HepG2 (cell line): ENCODE data around the gene RAG2.

Experiments
- ARHGAP35 ChIP-seq: sonication (generic); formaldehyde crosslinking; IDR thresholded peaks from 2 replicates; pipeline ENCODE4 v1.9.0; 2022; ENCODE audit warnings: mild to moderate bottlenecking, inconsistent platforms, moderate library complexity, missing genetic modification reagents, borderline replicate concordance
- ERF ChIP-seq: IDR thresholded peaks from 2 replicates; pipeline ENCODE4 v1.6.1; 2018; ENCODE audit warnings: missing biosample characterization, missing genetic modification reagents
- HES4 ChIP-seq: sonication (generic); formaldehyde crosslinking; IDR thresholded peaks from 2 replicates; pipeline ENCODE4 v1.9.0; 2021; ENCODE audit warnings: mild to moderate bottlenecking, missing genetic modification reagents, borderline replicate concordance
- HMGXB4 ChIP-seq, 2 experiments: sonication (generic) in 1 of 2; formaldehyde crosslinking in 1 of 2; IDR thresholded peaks; 2 replicates each; pipeline versions ENCODE4 v1.4.0 to v1.6.1; 2018 to 2020; ENCODE audit warnings: missing genetic modification reagents in 2 of 2, borderline replicate concordance in 1 of 2, low read depth in 1 of 2, mild to moderate bottlenecking in 1 of 2, missing biosample characterization in 1 of 2
- KDM3A ChIP-seq: IDR thresholded peaks from 2 replicates; pipeline ENCODE4 v1.6.1; 2018; ENCODE audit warnings: low read depth, missing compliant biosample characterization
- NFATC3 ChIP-seq: sonication (generic); formaldehyde crosslinking; IDR thresholded peaks from 2 replicates; pipeline ENCODE4 v1.5.1; 2020; ENCODE audit warnings: mild to moderate bottlenecking, missing genetic modification reagents
- PAWR ChIP-seq: sonication (generic); formaldehyde crosslinking; IDR thresholded peaks from 2 replicates; pipeline ENCODE4 v1.4.0; 2020; ENCODE audit warnings: missing genetic modification reagents, mild to moderate bottlenecking, borderline replicate concordance
- REST ChIP-seq, 2 experiments: IDR thresholded peaks; 2 replicates each; pipeline ENCODE4 v1.6.1; 2011 to 2012; ENCODE audit warnings: low read length in 2 of 2, borderline replicate concordance in 1 of 2, low read depth in 1 of 2, mild to moderate bottlenecking in 1 of 2, moderate library complexity in 1 of 2
- TBL1XR1 ChIP-seq: fragments of 150-350 bp; IDR thresholded peaks from 2 replicates; pipeline ENCODE4 v1.6.1; 2014; ENCODE audit warnings: borderline replicate concordance, low read length; ENCODE audit not compliant: partially characterized antibody
- ZBTB33 ChIP-seq: sonication (generic); formaldehyde crosslinking; IDR thresholded peaks from 2 replicates; pipeline ENCODE4 v1.4.0; 2020; ENCODE audit warnings: missing genetic modification reagents

GRCh38 chr11:36577373-36577772 lies 20.7 kb downstream of the RAG2 start:
- TF ChIP-seq HMGXB4 (CRISPR knock-in tag; IDR thresholded peaks at IDR 0.05; ENCODE audit: borderline replicate concordance in 1 of 2, low read depth in 1 of 2), result no peak
- no peak for TF ChIP-seq TBL1XR1
- TF ChIP-seq ZBTB33 (CRISPR knock-in tag), result no peak
- no peak for TF ChIP-seq REST (IDR thresholded peaks at IDR 0.05; ENCODE audit: borderline replicate concordance in 1 of 2, low read depth in 1 of 2, low read length in 2 of 2)
- TF ChIP-seq ERF, result no peak
- no peak for TF ChIP-seq ARHGAP35 (CRISPR knock-in tag)
- no peak for TF ChIP-seq KDM3A (CRISPR knock-in tag)
- TF ChIP-seq HES4 (CRISPR knock-in tag), result no peak
- no peak for TF ChIP-seq NFATC3
- TF ChIP-seq PAWR, result no peak
